HCT116 (cell line): ENCODE measurements around the gene LRFN4. TPM values are rescaled to one million over a fixed set of nuclear protein-coding genes. Genes with fewer than 3 reads are reported as not detected.

Experiments used
- ATAC-seq: fragments of 200-7000 bp; cut with Tn5 transposase; 2 replicates; pipeline ENCODE4 v1.9.1; 2020; ENCODE audit warnings: mild to moderate bottlenecking, moderate library complexity
- BruUV-seq: library from RNA; stranded (reverse); fragments of 400-500 nt; replicated peaks from 2 replicates; lab custom pipeline; 2021; lab: Mats Ljungman, UMichigan
- CTCF ChIA-PET: fragments of 300-600 bp; sonication (Branson Sonifier 250); formaldehyde crosslinking; loops from one replicate; lab custom pipeline; 2021; ENCODE audit warnings: antibody characterized with exemption; lab: Charles Lee
- POLR2A ChIA-PET: fragments of 300-600, 350-600 bp; sonication (Branson Sonifier 250); formaldehyde crosslinking; loops from one replicate; lab custom pipeline; 2021; ENCODE audit warnings: antibody characterized with exemption; lab: Charles Lee
- RAD21 ChIA-PET, 2 experiments: fragments of 300-600 bp; sonication (Branson Sonifier 250); formaldehyde crosslinking; loops; one replicate each; lab custom pipeline; 2023; ENCODE audit warnings: low total read pairs in 2 of 2; ENCODE audit not compliant: uncharacterized antibody in 2 of 2, unreplicated experiment in 2 of 2, low non-redundant PET in 1 of 2; lab: Charles Lee
- DNase-seq: peaks from one replicate; pipeline ENCODE4 v3.0.0-alpha.2; 2010; ENCODE audit warnings: low read depth, low spot score
- H2AFZ ChIP-seq: fragments of 200-600 bp; shearing (Covaris generic), sonication (generic); 2 replicates; pipeline ENCODE4 v1.6.1; 2017; ENCODE audit warnings: low read depth, mixed run types, mixed read lengths, antibody characterized with exemption, low read length; ENCODE audit not compliant: poor library complexity, severe bottlenecking
- H3K27ac ChIP-seq: 2 replicates; pipeline ENCODE4 v1.5.1; 2012; ENCODE audit warnings: low read depth, low read length
- H3K27me3 ChIP-seq: fragments of 200-600 bp; sonication (generic); 2 replicates; pipeline ENCODE4 v1.6.1; 2016; ENCODE audit warnings: mixed run types, low read length, mixed read lengths; ENCODE audit not compliant: insufficient read depth
- H3K36me3 ChIP-seq, 2 experiments: fragments of 200-500 bp in 1 of 2; fragments of 200-600 bp in 1 of 2; sonication (Bioruptor generic) in 1 of 2; sonication (generic) in 1 of 2; 2 replicates each; pipeline versions ENCODE4 v1.5.1 to v1.6.1; 2014 to 2016; ENCODE audit warnings: low read length in 2 of 2, inconsistent platforms in 1 of 2, mixed read lengths in 1 of 2, mixed run types in 1 of 2; ENCODE audit not compliant: insufficient read depth in 2 of 2, control insufficient read depth in 1 of 2
- H3K4me1 ChIP-seq, 2 experiments: fragments of 200-600 bp in 1 of 2; sonication (generic) in 1 of 2; 2 replicates each; pipeline versions ENCODE4 v1.5.1 to v1.6.1; 2012 to 2017; ENCODE audit warnings: low read length in 2 of 2, inconsistent platforms in 1 of 2, mild to moderate bottlenecking in 1 of 2, mixed read lengths in 1 of 2, mixed run types in 1 of 2, moderate library complexity in 1 of 2; ENCODE audit not compliant: insufficient read depth in 2 of 2, control insufficient read depth in 1 of 2
- H3K4me2 ChIP-seq: fragments of 200-600 bp; sonication (generic); 2 replicates; pipeline ENCODE4 v1.6.1; 2017; ENCODE audit warnings: mixed run types, low read length, mixed read lengths
- H3K4me3 ChIP-seq, 2 experiments: fragments of 200-600 bp in 1 of 2; sonication (generic) in 1 of 2; replicated peaks in 1 of 2; 2 replicates each; pipeline ENCODE4 v1.5.1; 2011 to 2016; ENCODE audit warnings: low read length in 2 of 2, control low read depth in 1 of 2, low read depth in 1 of 2, mild to moderate bottlenecking in 1 of 2, mixed read lengths in 1 of 2, mixed run types in 1 of 2
- H3K79me2 ChIP-seq: fragments of 200-600 bp; sonication (generic); 2 replicates; pipeline ENCODE4 v1.6.1; 2017; ENCODE audit warnings: mild to moderate bottlenecking, mixed run types, low read length, moderate library complexity, mixed read lengths; ENCODE audit not compliant: insufficient read depth
- H3K9ac ChIP-seq: fragments of 200-600 bp; sonication (generic); 2 replicates; pipeline ENCODE4 v1.6.1; 2016; ENCODE audit warnings: low read length, mixed read lengths
- H3K9me2 ChIP-seq: fragments of 200-600 bp; sonication (generic), shearing (Covaris generic); 2 replicates; pipeline ENCODE4 v1.6.1; 2017; ENCODE audit warnings: mixed run types, mild to moderate bottlenecking, moderate library complexity; ENCODE audit not compliant: insufficient read depth
- H3K9me3 ChIP-seq, 2 experiments: fragments of 200-500 bp in 1 of 2; fragments of 200-600 bp in 1 of 2; sonication (Bioruptor generic) in 1 of 2; sonication (generic) in 1 of 2; 2 replicates each; pipeline ENCODE4 v1.6.1; 2014 to 2017; ENCODE audit warnings: low read length in 2 of 2, mixed read lengths in 2 of 2, inconsistent platforms in 1 of 2, low read depth in 1 of 2, mild to moderate bottlenecking in 1 of 2, mixed run types in 1 of 2, moderate library complexity in 1 of 2; ENCODE audit not compliant: control insufficient read depth in 1 of 2, insufficient read depth in 1 of 2
- H4K20me1 ChIP-seq: fragments of 200-600 bp; sonication (generic), shearing (Covaris generic); 2 replicates; pipeline ENCODE4 v1.6.1; 2017; ENCODE audit warnings: mixed run types, mild to moderate bottlenecking, moderate library complexity; ENCODE audit not compliant: insufficient read depth
- ATF3 ChIP-seq: IDR thresholded peaks from 2 replicates; pipeline ENCODE4 v1.6.1; 2012
- CBX3 ChIP-seq: IDR thresholded peaks from 2 replicates; pipeline ENCODE4 v1.6.1; 2012; ENCODE audit warnings: low read depth
- CEBPB ChIP-seq: IDR thresholded peaks from 2 replicates; pipeline ENCODE4 v1.6.1; 2012; ENCODE audit warnings: low read depth
- EZH2 ChIP-seq: fragments of 200-600 bp; sonication (generic); IDR thresholded peaks from 2 replicates; pipeline ENCODE4 v1.6.1; 2017; ENCODE audit warnings: antibody characterized with exemption, mixed run types
- EZH2phosphoT487 ChIP-seq: fragments of 200-600 bp; IDR thresholded peaks from 2 replicates; pipeline ENCODE4 v1.6.1; 2018; ENCODE audit warnings: antibody characterized with exemption, borderline replicate concordance
- FOSL1 ChIP-seq: IDR thresholded peaks from 2 replicates; pipeline ENCODE4 v1.6.1; 2012; ENCODE audit warnings: low read depth
- MAX ChIP-seq: IDR thresholded peaks from 2 replicates; pipeline ENCODE4 v1.6.1; 2012
- POLR2A ChIP-seq: IDR thresholded peaks from 2 replicates; pipeline ENCODE4 v1.7.0; 2011; ENCODE audit warnings: borderline replicate concordance; ENCODE audit not compliant: insufficient read depth, insufficient read length; ENCODE audit errors: extremely low read depth
- RAD21 ChIP-seq: IDR thresholded peaks from 2 replicates; pipeline ENCODE4 v1.6.1; 2012; ENCODE audit warnings: low read depth, mild to moderate bottlenecking
- SP1 ChIP-seq: IDR thresholded peaks from 2 replicates; pipeline ENCODE4 v1.6.1; 2012; ENCODE audit warnings: low read depth
- SRF ChIP-seq: IDR thresholded peaks from 2 replicates; pipeline ENCODE4 v1.6.1; 2012; ENCODE audit warnings: low read depth
- TCF7L2 ChIP-seq: IDR thresholded peaks from 2 replicates; pipeline ENCODE4 v1.7.0; 2011; ENCODE audit warnings: borderline replicate concordance, inconsistent platforms; ENCODE audit not compliant: insufficient read depth, insufficient read length; ENCODE audit errors: extremely low read depth
- ZNF274 ChIP-seq: fragments of 200-500 bp; sonication (Bioruptor generic); IDR thresholded peaks from 2 replicates; pipeline ENCODE4 v1.6.1; 2014; ENCODE audit warnings: mild to moderate bottlenecking, low read depth, low read length, inconsistent platforms
- intact Hi-C: fragments of 100-400 bp; cut with micrococcal nuclease; formaldehyde crosslinking; loops from 2 replicates; pipeline ENCODE4 v1.10.0; 2022
- total RNA-seq: library from RNA; stranded (reverse); gene quantifications from one replicate; pipeline ENCODE4 v1.2.1, GENCODE V29; 2021; ENCODE audit not compliant: unreplicated experiment
- TF ChIP-seq, protein P1 (sequence below): IDR thresholded peaks from 2 replicates; pipeline ENCODE4 v1.6.1; 2012; ENCODE audit warnings: low read depth

The LRFN4 gene
- total RNA-seq, 1 experiment from 2014 or later = 55.4 TPM

DNA sequence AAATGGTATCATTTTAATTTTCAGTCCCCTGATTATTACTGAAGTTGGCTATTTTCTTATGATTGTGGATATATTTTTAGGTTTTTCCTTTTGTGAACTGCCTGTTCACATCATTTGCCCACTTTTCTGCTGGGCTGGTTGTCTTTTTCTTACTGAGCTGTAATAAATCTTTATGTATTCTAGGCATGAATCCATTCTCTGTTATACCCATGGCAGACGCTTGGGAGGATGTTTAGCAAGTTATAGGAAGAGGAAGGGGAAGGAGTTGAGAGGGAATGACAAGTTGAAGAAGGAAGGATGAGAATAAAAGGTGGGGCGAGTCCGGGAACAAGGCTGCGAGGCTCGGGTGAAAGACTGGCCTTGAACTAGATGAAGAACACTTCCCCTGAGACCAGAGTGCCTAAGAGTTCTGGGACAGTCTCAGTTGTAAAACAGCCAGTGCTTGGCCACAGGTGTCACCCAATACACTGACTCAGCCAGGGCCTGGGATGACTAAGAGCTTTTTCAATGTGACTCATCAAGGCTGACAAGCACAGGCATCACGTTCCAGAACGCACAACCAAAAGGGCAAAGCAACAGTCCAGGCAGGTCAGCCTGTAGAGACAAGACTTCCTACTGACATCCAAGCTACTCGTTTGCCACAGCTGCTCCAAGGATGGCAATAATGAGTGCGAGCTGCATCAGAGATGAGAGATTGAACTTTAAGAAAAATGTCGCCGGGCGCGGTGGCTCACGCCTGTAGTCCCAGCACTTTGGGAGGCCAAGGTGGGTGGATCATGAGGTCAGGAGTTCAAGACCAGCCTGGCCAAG, 35.2 kb downstream of the LRFN4 start (continued):
- TF ChIP-seq RAD21 (no peak), CBX3 (no peak), POLR2A (no peak), ATF3 (no peak), SP1 (no peak)

DNA sequence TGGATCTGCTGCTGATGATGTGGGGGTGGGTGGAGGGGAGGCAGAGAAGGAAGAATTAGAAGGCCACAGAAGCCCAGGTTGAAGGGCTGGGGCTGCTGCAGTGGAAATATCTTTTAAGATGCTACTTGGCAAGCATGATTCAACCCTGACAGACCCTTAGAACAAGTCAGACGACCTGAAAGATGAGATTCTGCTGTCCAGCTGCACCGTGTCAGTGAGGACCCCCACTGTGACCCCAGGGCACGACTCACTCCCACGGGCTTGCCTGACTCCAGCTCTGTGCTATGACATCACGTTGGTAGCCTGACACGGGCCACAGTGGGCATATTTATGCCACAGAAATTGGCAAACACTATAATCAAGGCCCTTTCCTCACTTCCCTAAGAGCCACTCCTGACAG, 36.0 kb downstream of the LRFN4 start:
- no peak for DNase-seq
- Histone ChIP-seq H3K4me2 (peak overlapping the region; percentile 67), H4K20me1 (no peaks in the 10 kb centered on the region), H3K36me3 (no peaks in the 10 kb centered on the region), H3K9ac (no peak overlapping the region), H3K4me3 (peak overlapping the region in 1 of 2 experiments; percentile 32; a peak in 1 of 4 replicates), H3K9me3 (no peaks in the 10 kb centered on the region), H3K79me2 (no peaks in the 10 kb centered on the region), H3K9me2 (no peaks in the 10 kb centered on the region), H2AFZ (no peak overlapping the region), H3K4me1 (peaks cover 31 to 55% of the 10 kb centered on the region in 2 experiments), H3K27ac (peak overlapping the region; percentile 64), H3K27me3 (no peaks in the 10 kb centered on the region)
- no peak for TF ChIP-seq CEBPB
- TF ChIP-seq ZNF274 = no peak
- no peak for TF ChIP-seq FOSL1
- TF ChIP-seq MAX = no peak
- no peak for TF ChIP-seq SRF
- no peak for TF ChIP-seq EZH2phosphoT487
- no peak for TF ChIP-seq EZH2
- TF ChIP-seq, protein P1, sequence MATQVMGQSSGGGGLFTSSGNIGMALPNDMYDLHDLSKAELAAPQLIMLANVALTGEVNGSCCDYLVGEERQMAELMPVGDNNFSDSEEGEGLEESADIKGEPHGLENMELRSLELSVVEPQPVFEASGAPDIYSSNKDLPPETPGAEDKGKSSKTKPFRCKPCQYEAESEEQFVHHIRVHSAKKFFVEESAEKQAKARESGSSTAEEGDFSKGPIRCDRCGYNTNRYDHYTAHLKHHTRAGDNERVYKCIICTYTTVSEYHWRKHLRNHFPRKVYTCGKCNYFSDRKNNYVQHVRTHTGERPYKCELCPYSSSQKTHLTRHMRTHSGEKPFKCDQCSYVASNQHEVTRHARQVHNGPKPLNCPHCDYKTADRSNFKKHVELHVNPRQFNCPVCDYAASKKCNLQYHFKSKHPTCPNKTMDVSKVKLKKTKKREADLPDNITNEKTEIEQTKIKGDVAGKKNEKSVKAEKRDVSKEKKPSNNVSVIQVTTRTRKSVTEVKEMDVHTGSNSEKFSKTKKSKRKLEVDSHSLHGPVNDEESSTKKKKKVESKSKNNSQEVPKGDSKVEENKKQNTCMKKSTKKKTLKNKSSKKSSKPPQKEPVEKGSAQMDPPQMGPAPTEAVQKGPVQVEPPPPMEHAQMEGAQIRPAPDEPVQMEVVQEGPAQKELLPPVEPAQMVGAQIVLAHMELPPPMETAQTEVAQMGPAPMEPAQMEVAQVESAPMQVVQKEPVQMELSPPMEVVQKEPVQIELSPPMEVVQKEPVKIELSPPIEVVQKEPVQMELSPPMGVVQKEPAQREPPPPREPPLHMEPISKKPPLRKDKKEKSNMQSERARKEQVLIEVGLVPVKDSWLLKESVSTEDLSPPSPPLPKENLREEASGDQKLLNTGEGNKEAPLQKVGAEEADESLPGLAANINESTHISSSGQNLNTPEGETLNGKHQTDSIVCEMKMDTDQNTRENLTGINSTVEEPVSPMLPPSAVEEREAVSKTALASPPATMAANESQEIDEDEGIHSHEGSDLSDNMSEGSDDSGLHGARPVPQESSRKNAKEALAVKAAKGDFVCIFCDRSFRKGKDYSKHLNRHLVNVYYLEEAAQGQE = no peak
- no peak for TF ChIP-seq TCF7L2
- RAD21 ChIA-PET = interaction anchor here in 1 of 2 experiments (0.7 kb wide), 1 partner anchor 51 kb away, joined by 5 read pairs; no protein-coding TSS in a partner anchor
- CTCF ChIA-PET = interaction anchor here (1.1 to 1.5 kb wide), 2 partner anchors 10 to 163 kb away, joined by 3 to 17 read pairs; no protein-coding TSS in a partner anchor
- intact Hi-C loops = loop anchor here (5.0 kb wide), 1 partner anchor 79 kb away; no protein-coding TSS in a partner anchor
- no TSS peak for BruUV-seq
- POLR2A ChIA-PET = interaction anchor here (1.1 kb wide), 1 partner anchor 9 kb away, joined by 3 read pairs; no protein-coding TSS in a partner anchor
- no peak for ATAC-seq
